Endodermal cell (in vitro differentiated cells): ENCODE measurements around the gene PTPN1. TPM values are rescaled to one million over a fixed set of nuclear protein-coding genes. Genes with fewer than 3 reads are reported as not detected.

ENCODE experiments used
- DNase-seq: peaks from one replicate; pipeline ENCODE4 v3.0.0-alpha.2; 2017
- H3K27ac ChIP-seq: 2 replicates; pipeline ENCODE4 v1.5.1; 2013; ENCODE audit warnings: mild to moderate bottlenecking, low read depth, low read length, moderate library complexity
- H3K27me3 ChIP-seq: 2 replicates; pipeline ENCODE4 v1.6.1; 2013; ENCODE audit warnings: mild to moderate bottlenecking, low read length, moderate library complexity; ENCODE audit not compliant: insufficient read depth, control insufficient read depth, poor library complexity, severe bottlenecking
- H3K36me3 ChIP-seq: 2 replicates; pipeline ENCODE4 v1.7.0; 2013; ENCODE audit warnings: mild to moderate bottlenecking, low read length, moderate library complexity; ENCODE audit not compliant: control insufficient read depth, insufficient read depth
- H3K4me1 ChIP-seq: one replicate; pipeline ENCODE4 v1.7.0; 2013; ENCODE audit warnings: low read length; ENCODE audit not compliant: control insufficient read depth, insufficient read depth
- H3K4me3 ChIP-seq: 2 replicates; pipeline ENCODE4 v1.5.1; 2013; ENCODE audit warnings: mild to moderate bottlenecking, low read length, moderate library complexity
- H3K9ac ChIP-seq: 2 replicates; pipeline ENCODE4 v1.6.1; 2013; ENCODE audit warnings: mild to moderate bottlenecking, low read length, moderate library complexity; ENCODE audit not compliant: poor library complexity, severe bottlenecking; ENCODE audit errors: extremely low read depth
- H3K9me3 ChIP-seq: 2 replicates; pipeline ENCODE4 v1.6.1; 2013; ENCODE audit warnings: mild to moderate bottlenecking, low read length, moderate library complexity; ENCODE audit not compliant: control insufficient read depth
- H3K27ac Mint-ChIP-seq: 2 replicates; pipeline ENCODE4 v1.8.0; 2020; ENCODE audit warnings: mixed read lengths
- H3K27me3 Mint-ChIP-seq: 2 replicates; pipeline ENCODE4 v1.8.0; 2021; ENCODE audit warnings: mild to moderate bottlenecking, mixed read lengths; ENCODE audit not compliant: insufficient read depth
- H3K36me3 Mint-ChIP-seq: 2 replicates; pipeline ENCODE4 v1.8.0; 2020; ENCODE audit warnings: low read depth, mixed read lengths
- H3K4me1 Mint-ChIP-seq: 2 replicates; pipeline ENCODE4 v1.8.0; 2020; ENCODE audit warnings: mixed read lengths
- H3K4me3 Mint-ChIP-seq: 2 replicates; pipeline ENCODE4 v1.8.0; 2020; ENCODE audit warnings: mild to moderate bottlenecking, moderate library complexity, mixed read lengths
- H3K9me3 Mint-ChIP-seq: 2 replicates; pipeline ENCODE4 v1.8.0; 2020; ENCODE audit warnings: mild to moderate bottlenecking, mixed read lengths
- CTCF ChIP-seq: fragments of 200-600 bp; sonication (generic); conservative IDR thresholded peaks from 2 replicates; pipeline ENCODE4 v1.5.0; 2021; ENCODE audit warnings: antibody characterized with exemption, mild to moderate bottlenecking
- WGBS, 2 experiments: methylation state at CpG; one replicate each; pipeline versions ENCODE4 v1.1.5 to v1.1.7; 2013; ENCODE audit warnings: missing lambda C conversion rate in 2 of 2, mixed read lengths in 1 of 2; ENCODE audit not compliant: insufficient coverage in 1 of 2, insufficient read length in 1 of 2; 5-methylcytosine and 5-hydroxymethylcytosine counted together
- total RNA-seq, 2 donors: library from RNA; stranded (reverse); fragmentation: NEBNext Ultra II Directional in 1 of 2; extraction: Animal tissue kit (Norgen Biotek cat#: 25700) in 1 of 2; gene quantifications; 2 replicates in 1 of 2; 3 replicates in 1 of 2; pipeline ENCODE4 v1.2.1, GENCODE V29; 2021

The PTPN1 gene
- total RNA-seq, 2 donors from 2014 or later, result 25.4 to 28.7 TPM

DNA sequence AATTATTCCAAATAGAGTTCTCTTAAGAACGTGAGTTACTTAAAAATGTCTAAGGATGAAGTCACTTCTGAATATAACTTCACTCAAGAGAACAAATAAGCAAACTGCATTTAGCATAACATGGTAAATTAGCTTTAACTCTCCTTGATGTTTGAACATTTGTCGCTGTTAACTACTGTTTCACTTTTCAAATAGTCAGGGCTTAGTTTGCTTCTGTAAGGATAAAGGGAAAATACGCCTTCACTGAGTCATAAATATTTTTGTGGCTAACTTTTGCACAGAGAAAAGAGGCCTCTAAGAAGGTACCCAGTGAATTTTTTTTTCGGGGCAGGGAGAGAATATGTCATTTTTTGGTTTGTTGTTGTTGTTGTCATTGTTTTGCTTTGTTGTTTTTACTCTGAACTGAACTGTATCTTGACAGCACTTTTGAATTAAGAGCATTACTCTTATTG is 8.1 kb downstream of the PTPN1 start:
- WGBS, 2 experiments, result 92 to 100% methylated on average over 2 to 4 of the region's 4 CpGs
- no peaks in the 10 kb centered on the region for H3K27me3 ChIP-seq
- peaks cover 7% of the 10 kb centered on the region for H3K36me3 ChIP-seq
- no peak overlapping the region for H3K27ac ChIP-seq
- H3K36me3 Mint-ChIP-seq, result peaks cover 4% of the 10 kb centered on the region
- H3K4me3 ChIP-seq, result no peak overlapping the region
- H3K9me3 Mint-ChIP-seq, result no peaks in the 10 kb centered on the region
- DNase-seq, result no peak
- H3K4me1 Mint-ChIP-seq, result peaks cover 5% of the 10 kb centered on the region
- H3K4me1 ChIP-seq, result peaks cover 2% of the 10 kb centered on the region
- no peak overlapping the region for H3K4me3 Mint-ChIP-seq
- H3K27ac Mint-ChIP-seq, result no peak overlapping the region
- no peak for TF ChIP-seq CTCF
- H3K9me3 ChIP-seq, result no peaks in the 10 kb centered on the region
- no peaks in the 10 kb centered on the region for H3K27me3 Mint-ChIP-seq
- H3K9ac ChIP-seq, result no peak overlapping the region

- no peak overlapping the region for H3K27ac ChIP-seq
- Mint-ChIP-seq H3K4me3 (no peak overlapping the region), H3K36me3 (peaks cover 4% of the 10 kb centered on the region), H3K9me3 (no peaks in the 10 kb centered on the region), H3K27me3 (no peaks in the 10 kb centered on the region), H3K4me1 (peaks cover 4% of the 10 kb centered on the region), H3K27ac (peak overlapping the region; percentile 50)
- H3K27me3 ChIP-seq, result no peaks in the 10 kb centered on the region
- no peak overlapping the region for H3K9ac ChIP-seq
- H3K36me3 ChIP-seq, result peaks cover 7% of the 10 kb centered on the region
- no peak overlapping the region for H3K4me3 ChIP-seq
- WGBS, 2 experiments, result 97% methylated on average over 3 to 5 of the region's 5 CpGs
- no peak for TF ChIP-seq CTCF
- no peaks in the 10 kb centered on the region for H3K9me3 ChIP-seq
- H3K4me1 ChIP-seq, result no peaks in the 10 kb centered on the region
- DNase-seq, result no peak
Measured at GRCh38 chr20:50519036-50519762, 9.0 kb downstream of the PTPN1 start.

DNA sequence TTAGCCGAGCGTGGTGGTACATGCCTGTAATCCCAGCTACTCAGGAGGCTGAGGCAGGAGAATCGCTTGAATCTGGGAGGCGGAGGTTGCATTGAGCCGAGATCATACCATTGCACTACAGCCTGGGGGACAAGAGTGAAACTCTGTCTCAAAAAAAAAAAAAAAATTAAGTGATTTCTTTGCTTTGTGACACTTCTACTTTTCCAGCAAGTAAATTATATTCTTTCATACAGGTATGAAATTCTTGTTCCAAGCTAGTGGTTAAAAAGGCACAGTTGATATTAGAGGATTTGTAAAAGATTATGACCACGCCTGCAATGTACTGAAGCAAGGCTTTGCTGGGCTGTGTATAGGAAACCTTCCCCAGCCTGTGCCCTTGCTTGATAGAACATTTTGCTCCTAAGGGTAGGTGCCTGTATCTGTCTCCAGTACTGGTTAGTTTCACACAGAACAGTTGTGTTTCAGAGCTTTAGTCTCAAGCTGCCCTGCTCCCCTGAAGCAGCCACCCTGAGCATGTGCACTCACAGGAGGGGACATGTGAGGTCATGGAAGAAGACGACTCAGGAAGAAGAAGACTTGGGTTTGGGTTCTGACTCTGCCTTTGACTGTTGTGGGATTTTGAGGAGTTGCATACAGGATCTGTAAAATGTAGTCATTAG is 10.2 kb downstream of the PTPN1 start:
- peaks cover 4% of the 10 kb centered on the region for H3K36me3 Mint-ChIP-seq
- Histone ChIP-seq H3K36me3 (peaks cover 7% of the 10 kb centered on the region), H3K27me3 (no peaks in the 10 kb centered on the region), H3K9me3 (no peaks in the 10 kb centered on the region), H3K4me1 (no peaks in the 10 kb centered on the region), H3K4me3 (no peak overlapping the region), H3K27ac (no peak overlapping the region), H3K9ac (no peak overlapping the region)
- no peak for TF ChIP-seq CTCF
- no peaks in the 10 kb centered on the region for H3K9me3 Mint-ChIP-seq
- WGBS, 2 experiments, result 93 to 98% methylated on average over 7 of the region's 7 CpGs
- no peak for DNase-seq
- H3K4me3 Mint-ChIP-seq, result no peak overlapping the region
- peak overlapping the region; percentile 11 for H3K27ac Mint-ChIP-seq
- peaks cover 4% of the 10 kb centered on the region for H3K4me1 Mint-ChIP-seq
- no peaks in the 10 kb centered on the region for H3K27me3 Mint-ChIP-seq
